Stimulated activated CD4-positive, alpha-beta T cell treated with anti-CD3 and anti-CD28 coated beads, Interleukin-2, amount 100 ng/mL, for 48 hours (primary cell): Measurements from ENCODE around the gene RBM39.
A peak's percentile ranks its signal among the peaks of the same experiment; 100 is the strongest.
"Not testable (repeated sequence)": the region's sequence is repeated elsewhere in the genome, so short reads cannot be mapped to it uniquely, and the experiment has no call there.

ENCODE experiments used
- DNase-seq, 2 donors: peaks; one replicate each; pipeline ENCODE4 v3.0.0-alpha.2; 2020

RBM39 gene

DNA sequence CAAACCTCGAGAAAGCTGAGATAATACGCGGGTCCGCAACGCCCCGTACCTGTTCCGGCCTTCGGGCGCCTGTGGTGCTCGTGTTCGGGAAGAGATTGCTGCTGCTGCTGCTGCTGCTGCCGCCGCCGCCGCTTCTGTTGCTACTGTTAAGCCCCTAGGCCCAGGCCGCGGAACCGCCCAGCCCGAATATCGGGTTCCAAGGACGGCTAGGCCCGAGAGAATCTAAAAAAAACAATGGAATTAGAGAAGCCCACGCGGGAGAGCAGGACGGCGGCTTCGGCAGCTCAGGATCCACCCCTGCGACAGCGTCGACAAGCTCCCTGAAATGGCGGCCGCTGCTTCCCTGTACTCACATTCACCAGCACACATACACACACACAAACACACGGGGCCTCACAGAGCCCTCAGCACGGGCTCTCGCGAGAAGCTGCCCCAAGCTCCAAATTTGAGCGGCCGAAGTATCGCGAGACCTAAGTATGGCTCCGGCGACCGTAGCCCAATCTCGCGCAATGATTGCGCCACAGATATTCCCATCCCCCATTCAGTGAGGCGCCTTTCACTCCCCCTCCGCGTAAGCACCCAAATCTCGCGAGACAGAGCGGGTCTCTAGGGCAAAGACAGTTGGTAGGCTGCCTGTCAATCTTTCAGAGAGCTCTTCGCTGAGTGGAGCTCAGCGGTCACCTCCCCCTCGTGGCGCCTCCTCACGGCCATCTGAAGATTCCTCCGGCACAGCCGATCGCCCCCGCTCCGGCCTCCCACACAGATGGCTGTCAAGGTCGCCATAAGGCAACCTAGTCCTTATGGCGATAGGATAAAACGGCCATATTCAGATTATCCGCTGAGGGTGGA, at the start of gene RBM39:
Gene RBM39, minus strand, starts transcription at position 369 of the 849 bp plus-strand sequence. CDS start 1,386 bp downstream, outside the sequence.
- peak; percentile 97 to 99 for DNase-seq

DNA sequence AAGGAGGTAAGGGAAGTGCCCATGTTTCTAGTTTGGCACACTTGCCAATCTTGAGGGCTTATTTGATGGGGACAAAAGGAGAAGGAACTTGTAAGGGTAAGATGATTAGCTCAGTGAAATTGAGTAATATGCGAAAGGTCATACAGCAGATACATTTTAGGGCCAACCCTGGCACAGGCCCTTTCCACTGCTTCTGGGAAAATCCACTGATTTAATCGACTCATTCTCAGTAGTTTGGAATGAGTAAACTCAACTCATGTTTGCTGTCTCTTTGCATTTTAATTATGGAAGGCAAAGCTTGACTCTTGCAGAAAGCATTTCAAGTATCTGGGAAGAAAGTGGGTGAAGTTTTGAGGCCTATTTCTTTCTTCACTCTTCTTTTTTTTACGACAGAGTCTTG, 49.8 kb upstream of the RBM39 start:
- no peak for DNase-seq

GRCh38 chr20:35791097-35791496, 49.0 kb upstream of the RBM39 start:
- DNase-seq = no peak

- no peak for DNase-seq
Observed at GRCh38 chr20:35788796-35789195, 46.7 kb upstream of the RBM39 start.

GRCh38 chr20:35785541-35785940, 43.5 kb upstream of the RBM39 start:
- DNase-seq = not testable (repeated sequence)

DNA sequence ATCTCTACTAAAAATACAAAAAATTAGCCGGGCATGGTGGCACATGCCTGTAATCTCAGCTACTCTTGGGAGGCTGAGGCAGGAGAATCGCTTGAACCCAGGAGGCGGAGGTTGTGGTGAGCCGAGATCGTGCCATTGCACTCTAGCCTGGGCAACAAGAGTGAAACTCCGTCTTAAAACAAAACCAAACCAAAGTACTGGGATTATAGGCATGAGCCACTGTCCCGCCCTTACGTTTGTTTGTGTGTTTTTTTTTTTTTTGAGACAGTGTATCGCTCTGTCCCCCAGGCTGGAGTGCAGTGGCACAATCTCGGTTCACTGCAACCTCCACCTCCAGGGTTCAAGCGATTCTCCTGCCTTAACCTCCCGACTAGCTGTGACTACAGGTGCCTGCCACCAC, 41.8 kb upstream of the RBM39 start:
- not testable (repeated sequence) for DNase-seq

GRCh38 chr20:35776513-35777101, 34.5 kb upstream of the RBM39 start:
- no peak for DNase-seq

GRCh38 chr20:35774391-35774790, 32.3 kb upstream of the RBM39 start:
- no peak for DNase-seq

- peak in 1 of 2 donors; percentile 17 for DNase-seq
Observed at GRCh38 chr20:35773154-35773751, 31.2 kb upstream of the RBM39 start.

GRCh38 chr20:35772563-35773058, 30.6 kb upstream of the RBM39 start:
- DNase-seq = no peak

- DNase-seq = peak; percentile 100
Observed at GRCh38 chr20:35771689-35772562, 29.9 kb upstream of the RBM39 start, which contains the start of gene PHF20. TSS of gene PHF20 (plus strand) at chr20:35772015. CDS start at chr20:35801523, 29,508 bp downstream.

GRCh38 chr20:35771367-35771688, 29.3 kb upstream of the RBM39 start:
- no peak for DNase-seq

DNA sequence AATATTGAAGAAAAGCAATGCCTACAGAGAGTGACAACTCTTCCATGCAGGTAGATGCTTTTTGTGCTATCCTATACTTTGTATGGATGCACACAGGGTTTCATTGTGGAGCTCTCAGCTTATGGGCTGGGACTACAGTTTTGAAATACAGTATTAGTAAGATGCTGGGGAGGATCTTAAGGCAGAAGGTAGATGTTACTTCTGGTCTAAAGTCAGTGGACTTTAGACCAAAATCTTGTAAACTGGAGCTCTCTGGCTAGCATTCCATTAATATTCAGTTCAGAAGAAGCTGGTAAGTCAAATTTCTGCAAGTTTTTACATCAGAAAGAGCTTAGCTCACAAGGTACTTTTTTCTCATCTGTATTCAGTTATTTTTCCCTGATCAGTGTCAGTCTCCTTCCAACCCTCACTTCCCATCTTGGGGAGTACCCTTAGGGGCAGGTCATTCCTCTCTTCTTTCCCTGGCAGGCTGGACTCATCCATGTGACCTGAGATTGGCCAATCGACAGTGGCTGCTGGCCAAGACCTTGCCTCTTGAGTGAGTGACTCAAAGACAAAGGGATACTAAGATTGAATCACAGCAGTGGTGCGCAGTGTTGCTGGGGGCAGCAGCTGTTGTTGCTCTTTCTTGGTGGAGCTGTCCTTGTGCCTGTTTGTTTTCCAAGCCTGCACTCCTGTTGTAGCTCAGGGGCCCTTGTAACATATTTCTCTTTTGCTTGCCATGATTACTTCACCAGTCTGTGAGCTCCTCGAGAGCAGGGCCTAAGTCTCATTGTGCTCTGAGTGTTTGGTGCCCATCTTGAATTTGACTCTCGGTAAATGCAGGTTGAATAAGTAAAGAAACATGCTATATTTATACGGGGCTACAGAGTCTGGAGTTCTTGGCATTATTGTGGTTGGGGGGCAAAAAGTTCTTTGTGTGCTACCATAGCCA, 26.9 kb upstream of the RBM39 start:
- DNase-seq = peak; percentile 38 to 46

DNA sequence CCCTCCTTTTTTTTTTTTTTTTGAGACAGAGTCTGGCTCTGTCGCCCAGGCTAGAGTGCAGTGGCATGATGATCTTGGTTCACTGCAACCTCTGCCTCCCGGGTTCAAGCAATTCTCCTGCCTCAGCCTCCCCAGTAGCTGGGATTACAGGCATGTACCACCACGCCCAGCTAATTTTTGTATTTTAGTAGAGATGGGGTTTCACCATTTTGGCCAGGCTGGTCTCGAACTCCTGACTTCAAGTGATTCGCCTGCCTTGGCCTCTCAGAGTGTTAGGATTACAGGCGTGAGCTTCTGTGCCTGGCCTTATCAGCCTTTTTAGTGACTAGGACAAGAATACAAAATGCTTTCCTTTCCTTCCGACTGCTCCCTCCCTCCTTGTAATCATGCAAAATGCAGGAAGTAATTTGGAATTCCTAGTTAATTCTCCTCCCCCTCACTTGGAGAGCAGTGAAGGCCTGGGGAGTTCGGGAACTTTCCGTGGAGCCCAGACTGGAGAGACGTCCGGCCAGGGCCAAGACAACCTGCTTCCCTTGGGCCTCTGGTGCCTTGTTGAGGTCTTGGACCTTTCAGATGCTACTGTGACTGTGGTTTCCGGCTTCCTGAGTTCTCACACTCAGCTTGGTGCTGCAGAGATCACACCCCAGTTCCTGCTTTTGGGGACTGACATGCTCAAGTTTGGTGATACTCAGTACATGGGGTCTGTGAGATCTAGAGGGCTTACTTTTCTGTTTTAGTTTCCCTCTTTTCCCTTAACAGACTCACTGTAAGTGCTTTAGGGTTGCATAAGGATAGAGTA, 25.8 kb upstream of the RBM39 start:
- peak; percentile 39 to 47 for DNase-seq

DNA sequence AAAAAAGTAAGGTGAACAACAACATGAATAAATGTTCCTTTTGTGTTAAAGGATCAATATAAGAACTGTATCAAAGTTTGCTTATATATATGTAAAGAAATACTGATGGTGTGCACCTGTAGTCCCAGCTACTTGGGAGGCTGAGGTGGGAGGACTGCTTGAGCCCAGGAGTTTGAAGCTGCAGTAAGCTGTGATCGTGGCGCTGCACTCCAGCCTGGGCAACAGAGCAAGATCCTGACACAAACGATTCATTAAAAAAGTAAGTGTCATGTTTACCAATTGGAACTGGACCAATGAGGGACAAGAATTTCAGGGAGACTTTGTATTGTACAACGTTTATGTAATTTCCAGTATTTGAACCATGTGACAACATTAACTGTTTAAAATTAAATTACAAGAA, 24.8 kb upstream of the RBM39 start:
- no peak for DNase-seq

GRCh38 chr20:35764936-35765335, 22.9 kb upstream of the RBM39 start:
- DNase-seq = not testable (repeated sequence)

- DNase-seq = no peak
Observed at GRCh38 chr20:35762461-35762860, 20.4 kb upstream of the RBM39 start.

DNA sequence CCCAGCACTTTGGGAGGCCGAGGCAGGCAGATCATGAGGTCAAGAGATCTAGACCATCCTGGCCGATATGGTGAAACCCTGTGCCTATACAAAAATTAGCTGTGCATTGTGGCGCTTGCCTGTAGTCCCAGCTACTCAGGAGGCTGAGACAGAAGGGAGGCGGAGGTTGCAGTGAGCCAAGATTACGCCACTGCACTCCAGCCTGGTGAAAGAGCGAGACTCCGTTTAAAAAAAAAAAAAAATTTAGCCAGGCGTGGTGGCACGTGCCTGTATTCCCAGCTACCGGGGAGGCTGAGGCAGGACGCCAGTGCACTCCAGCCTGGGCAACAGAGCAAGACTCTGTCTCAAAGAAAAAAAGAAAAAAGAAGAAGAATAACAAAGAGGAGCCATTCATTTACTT, 19.5 kb upstream of the RBM39 start:
- not testable (repeated sequence) for DNase-seq

DNA sequence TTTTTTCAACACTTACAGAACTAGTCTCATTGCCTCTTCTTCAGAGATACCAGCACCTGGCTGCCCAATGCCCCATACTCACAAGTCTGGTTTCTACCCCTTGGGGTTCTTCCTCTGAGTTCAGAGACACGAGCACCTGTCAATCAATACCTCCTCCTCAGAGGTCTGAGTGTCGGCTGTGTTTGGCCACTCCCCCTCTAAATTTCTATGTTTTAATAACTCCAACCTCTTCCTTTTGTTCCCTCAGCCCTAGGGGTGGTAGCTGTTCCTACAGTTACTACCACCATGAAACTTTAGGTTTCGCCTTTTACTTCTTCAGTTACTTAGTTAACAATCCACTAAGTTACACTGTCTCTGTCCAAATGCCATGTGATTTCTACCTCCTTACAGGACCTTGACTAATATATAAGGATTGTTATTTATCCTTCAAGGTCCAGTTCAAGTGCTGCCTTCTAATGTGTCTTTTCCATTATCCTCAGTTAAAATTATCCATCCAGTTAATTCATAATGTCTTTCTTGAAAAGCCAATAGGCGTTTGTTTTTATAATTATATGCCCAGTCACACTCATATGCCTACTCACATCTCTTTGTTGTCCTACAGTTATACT, 15.1 kb upstream of the RBM39 start:
- DNase-seq = no peak

DNA sequence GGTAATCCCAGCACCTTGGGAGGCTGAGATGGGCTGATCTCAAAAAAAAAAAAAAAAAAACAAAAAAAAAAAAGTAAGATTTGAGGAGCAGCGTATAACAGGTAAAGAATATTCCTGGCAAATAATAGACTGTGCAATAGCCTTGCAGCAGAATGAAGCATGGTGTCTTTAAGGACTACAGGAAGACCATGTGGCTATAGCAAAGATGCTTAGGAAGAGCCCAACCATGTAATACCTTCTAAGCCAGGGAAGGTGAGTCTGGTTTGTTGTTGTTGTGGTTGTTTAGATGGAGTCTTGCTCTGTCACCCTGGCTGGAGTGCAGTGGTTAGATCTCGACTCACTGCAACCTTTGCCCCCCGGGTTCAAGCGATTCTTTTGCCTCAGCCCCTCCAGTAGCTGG, 14.3 kb upstream of the RBM39 start:
- DNase-seq = no peak
